CD8-positive, alpha-beta memory T cell (primary cell): ENCODE data around the gene HNRNPA3. TPM values are rescaled to one million over a fixed set of nuclear protein-coding genes. Genes with fewer than 3 reads are reported as not detected.
"Not testable (repeated sequence)": the region's sequence is repeated elsewhere in the genome, so short reads cannot be mapped to it uniquely, and the experiment has no call there.

Experiments used
- CTCF ChIA-PET: fragments of 350-600 bp; sonication (Branson Sonifier 250); formaldehyde crosslinking; loops from one replicate; lab custom pipeline; 2021; ENCODE audit warnings: antibody characterized with exemption; lab: Charles Lee
- POLR2A ChIA-PET: fragments of 350-600 bp; sonication (Branson Sonifier 250); formaldehyde crosslinking; loops from one replicate; lab custom pipeline; 2021; ENCODE audit warnings: antibody characterized with exemption; lab: Charles Lee
- DNase-seq, 5 donors: peaks; one replicate each; pipeline versions ENCODE4 v3.0.0 to v3.0.0-alpha.2; 2020 to 2022; ENCODE audit warnings: mixed read lengths in 1 of 5
- H3K27ac ChIP-seq: one replicate; pipeline ENCODE4 v1.7.0; 2013; ENCODE audit warnings: low read depth, mild to moderate bottlenecking, low read length, moderate library complexity
- H3K27me3 ChIP-seq: 2 replicates; pipeline ENCODE4 v1.7.0; 2013; ENCODE audit warnings: low read length, mild to moderate bottlenecking; ENCODE audit not compliant: insufficient read depth, poor library complexity, severe bottlenecking
- H3K36me3 ChIP-seq: 2 replicates; pipeline ENCODE4 v1.7.0; 2013; ENCODE audit warnings: mild to moderate bottlenecking, low read length, moderate library complexity; ENCODE audit not compliant: insufficient read depth
- H3K4me1 ChIP-seq: 2 replicates; pipeline ENCODE4 v1.7.0; 2013; ENCODE audit warnings: mild to moderate bottlenecking, low read length, moderate library complexity; ENCODE audit not compliant: insufficient read depth
- H3K4me3 ChIP-seq: 2 replicates; pipeline ENCODE4 v1.7.0; 2013; ENCODE audit warnings: mild to moderate bottlenecking, low read length
- H3K9me3 ChIP-seq: 2 replicates; pipeline ENCODE4 v1.7.0; 2013; ENCODE audit warnings: mild to moderate bottlenecking, low read length
- H3K27ac Mint-ChIP-seq, 8 donors: one replicate each; pipeline ENCODE4 v1.8.0; 2020 to 2021; ENCODE audit warnings: mixed read lengths in 8 of 8, mild to moderate bottlenecking in 6 of 8, inconsistent platforms in 3 of 8, moderate library complexity in 3 of 8
- H3K27me3 Mint-ChIP-seq, 2 donors: one replicate each; pipeline ENCODE4 v1.8.0; 2020 to 2021; ENCODE audit warnings: mixed read lengths in 2 of 2, mild to moderate bottlenecking in 1 of 2, moderate library complexity in 1 of 2
- H3K36me3 Mint-ChIP-seq, 3 donors: one replicate each; pipeline ENCODE4 v1.8.0; 2020 to 2021; ENCODE audit warnings: mixed read lengths in 3 of 3, inconsistent platforms in 1 of 3, mild to moderate bottlenecking in 1 of 3
- H3K4me1 Mint-ChIP-seq, 3 donors: one replicate each; pipeline ENCODE4 v1.8.0; 2020 to 2021; ENCODE audit warnings: mixed read lengths in 3 of 3, inconsistent platforms in 1 of 3, mild to moderate bottlenecking in 1 of 3
- H3K4me3 Mint-ChIP-seq, 7 donors: one replicate each; pipeline ENCODE4 v1.8.0; 2020 to 2021; ENCODE audit warnings: mixed read lengths in 7 of 7, mild to moderate bottlenecking in 6 of 7, moderate library complexity in 4 of 7, inconsistent platforms in 2 of 7
- H3K9me3 Mint-ChIP-seq, 5 donors: one replicate each; pipeline ENCODE4 v1.8.0; 2020 to 2022; ENCODE audit warnings: mixed read lengths in 5 of 5, mild to moderate bottlenecking in 3 of 5, moderate library complexity in 2 of 5, inconsistent platforms in 1 of 5
- polyA plus RNA-seq: library from polyadenylated mRNA; unstranded; fragments of 300-500 nt; fragmentation: Illumina TruSeq; gene quantifications from one replicate; pipeline ENCODE4 v1.2.3, GENCODE V29; 2021
- total RNA-seq, 2 experiments: library from RNA; stranded (reverse); gene quantifications; one replicate each; pipeline ENCODE4 v1.2.3, GENCODE V29; 2021

HNRNPA3 gene
- total and polyA plus RNA-seq, 3 experiments from 2014 or later: 58.3 to 216 (median 203) TPM

- Histone ChIP-seq H3K4me3 (peak overlapping the region; percentile 85), H3K4me1 (peaks cover 41% of the 10 kb centered on the region), H3K9me3 (no peaks in the 10 kb centered on the region), H3K27me3 (no peaks in the 10 kb centered on the region), H3K27ac (peak overlapping the region; percentile 99), H3K36me3 (no peaks in the 10 kb centered on the region)
- peaks cover 0 to 28% (median 0%) of the 10 kb centered on the region in 3 donors for H3K36me3 Mint-ChIP-seq
- no peaks in the 10 kb centered on the region for H3K9me3 Mint-ChIP-seq
- no peak for DNase-seq
- peak overlapping the region; percentile 89 to 99 (median 95) for H3K4me3 Mint-ChIP-seq
- POLR2A ChIA-PET: interaction anchor here (0.7 to 5.2 kb wide), 19 partner anchors 10 to 129 kb away, joined by 3 to 145 read pairs (median 7); partner anchors contain the start of genes AGPS and HNRNPA3
- peak overlapping the region in 4 of 8 donors; percentile 99 to 100 (median 100) for H3K27ac Mint-ChIP-seq
- H3K27me3 Mint-ChIP-seq: peaks cover 0 to 1% of the 10 kb centered on the region in 2 donors
- peaks cover 44 to 58% (median 50%) of the 10 kb centered on the region in 3 donors for H3K4me1 Mint-ChIP-seq
- CTCF ChIA-PET: interaction anchor here (0.8 to 6.1 kb wide), 38 partner anchors 8 to 152 kb away, joined by 3 to 113 read pairs (median 11); partner anchors contain the start of genes AGPS and HNRNPA3
Measured at GRCh38 chr2:177264209-177264692, 51.7 kb downstream of the HNRNPA3 start.

GRCh38 chr2:177264693-177265587 lies 52.3 kb downstream of the HNRNPA3 start, which contains the start of gene NFE2L2:
NFE2L2 (minus strand) TSS chr2:177264727; CDS start chr2:177264576, 151 bp downstream.
- POLR2A ChIA-PET: interaction anchor here (0.7 to 5.2 kb wide), 17 partner anchors 9 to 128 kb away, joined by 3 to 145 read pairs (median 5); partner anchors contain the start of genes AGPS and HNRNPA3
- Mint-ChIP-seq H3K27ac (peak within 1 kb of the TSS; percentile 99 to 100 (median 99)), H3K9me3 (no peaks in the 10 kb centered on the region), H3K4me3 (peak within 1 kb of the TSS; percentile 89 to 99 (median 95)), H3K27me3 (peaks cover 0 to 1% of the 10 kb centered on the region in 2 donors), H3K36me3 (peaks cover 0 to 27% (median 0%) of the 10 kb centered on the region in 3 donors), H3K4me1 (peaks cover 39 to 52% (median 44%) of the 10 kb centered on the region in 3 donors)
- CTCF ChIA-PET: interaction anchor here (0.8 to 6.1 kb wide), 30 partner anchors 9 to 151 kb away, joined by 3 to 113 read pairs (median 16); partner anchors contain the start of gene HNRNPA3
- no peaks in the 10 kb centered on the region for H3K27me3 ChIP-seq
- peak; percentile 90 to 98 (median 95) for DNase-seq
- H3K36me3 ChIP-seq: no peaks in the 10 kb centered on the region
- peak within 1 kb of the TSS; percentile 99 for H3K27ac ChIP-seq
- H3K9me3 ChIP-seq: no peaks in the 10 kb centered on the region
- H3K4me3 ChIP-seq: peak within 1 kb of the TSS; percentile 85
- H3K4me1 ChIP-seq: peaks cover 38% of the 10 kb centered on the region

- H3K4me1 Mint-ChIP-seq: peaks cover 31 to 40% (median 32%) of the 10 kb centered on the region in 3 donors
- Histone ChIP-seq H3K9me3 (no peaks in the 10 kb centered on the region), H3K27me3 (no peaks in the 10 kb centered on the region), H3K4me1 (peaks cover 26% of the 10 kb centered on the region), H3K36me3 (no peaks in the 10 kb centered on the region), H3K27ac (peak overlapping the region; percentile 99), H3K4me3 (peak overlapping the region; percentile 84)
- peak in 2 of 5 donors; percentile 25 to 36 for DNase-seq
- peaks cover 0 to 21% (median 0%) of the 10 kb centered on the region in 3 donors for H3K36me3 Mint-ChIP-seq
- H3K9me3 Mint-ChIP-seq: no peaks in the 10 kb centered on the region
- ChIA-PET CTCF (interaction anchor here (0.7 to 6.1 kb wide), 14 partner anchors 8 to 150 kb away, joined by 3 to 113 read pairs (median 22); partner anchors contain the start of gene HNRNPA3), POLR2A (interaction anchor here (1.1 to 5.2 kb wide), 8 partner anchors 14 to 127 kb away, joined by 3 to 145 read pairs (median 14); partner anchors contain the start of genes AGPS and HNRNPA3)
- peak overlapping the region; percentile 89 to 99 (median 95) for H3K4me3 Mint-ChIP-seq
- peaks cover 0 to 1% of the 10 kb centered on the region in 2 donors for H3K27me3 Mint-ChIP-seq
- peak overlapping the region; percentile 98 to 100 (median 99) for H3K27ac Mint-ChIP-seq
Measured at GRCh38 chr2:177265824-177266817, 53.5 kb downstream of the HNRNPA3 start.

- CTCF ChIA-PET: interaction anchor here (2.6 to 6.1 kb wide), 2 partner anchors 14 to 26 kb away, joined by 11 to 51 read pairs; no protein-coding TSS in a partner anchor
- H3K4me3 ChIP-seq, H3K36me3 ChIP-seq, H3K27me3 ChIP-seq, H3K9me3 Mint-ChIP-seq, H3K27ac ChIP-seq, H3K27me3 Mint-ChIP-seq, POLR2A ChIA-PET, DNase-seq, H3K9me3 ChIP-seq: not testable (repeated sequence)
- H3K4me1 Mint-ChIP-seq: peaks cover 22 to 32% (median 23%) of the 10 kb centered on the region in 3 donors
- peaks cover 0 to 18% (median 0%) of the 10 kb centered on the region in 3 donors for H3K36me3 Mint-ChIP-seq
- peaks cover 18% of the 10 kb centered on the region for H3K4me1 ChIP-seq
- peak overlapping the region in 6 of 8 donors; percentile 25 to 100 (median 99) for H3K27ac Mint-ChIP-seq
- H3K4me3 Mint-ChIP-seq: peak overlapping the region in 1 of 7 donors; percentile 92
Measured at GRCh38 chr2:177266955-177267354, 54.4 kb downstream of the HNRNPA3 start.

GRCh38 chr2:177268187-177268871 lies 55.7 kb downstream of the HNRNPA3 start:
- H3K27ac ChIP-seq: no peak overlapping the region
- Mint-ChIP-seq H3K27ac (peak overlapping the region in 2 of 8 donors; percentile 32 to 61), H3K4me3 (no peak overlapping the region), H3K36me3 (peaks cover 0 to 9% (median 0%) of the 10 kb centered on the region in 3 donors), H3K4me1 (peaks cover 14 to 22% (median 21%) of the 10 kb centered on the region in 3 donors), H3K9me3 (no peaks in the 10 kb centered on the region), H3K27me3 (peaks cover 0 to 1% of the 10 kb centered on the region in 2 donors)
- CTCF ChIA-PET: interaction anchor here (1.0 to 6.1 kb wide), 3 partner anchors 13 to 119 kb away, joined by 3 to 51 read pairs (median 4); no protein-coding TSS in a partner anchor
- H3K4me1 ChIP-seq: peaks cover 14% of the 10 kb centered on the region
- H3K9me3 ChIP-seq: no peaks in the 10 kb centered on the region
- H3K36me3 ChIP-seq: no peaks in the 10 kb centered on the region
- no peak overlapping the region for H3K4me3 ChIP-seq
- DNase-seq: no peak
- POLR2A ChIA-PET: no interaction called here
- no peaks in the 10 kb centered on the region for H3K27me3 ChIP-seq

- no peak overlapping the region for H3K4me3 ChIP-seq
- Mint-ChIP-seq H3K9me3 (no peaks in the 10 kb centered on the region), H3K27ac (no peak overlapping the region), H3K4me1 (peaks cover 14 to 22% (median 20%) of the 10 kb centered on the region in 3 donors), H3K27me3 (peaks cover 0 to 1% of the 10 kb centered on the region in 2 donors), H3K36me3 (peaks cover 0 to 7% (median 0%) of the 10 kb centered on the region in 3 donors), H3K4me3 (no peak overlapping the region)
- H3K36me3 ChIP-seq: no peaks in the 10 kb centered on the region
- H3K27ac ChIP-seq: no peak overlapping the region
- CTCF ChIA-PET: interaction anchor here (1.1 kb wide), 1 partner anchor 120 kb away, joined by 3 read pairs; no protein-coding TSS in a partner anchor
- H3K4me1 ChIP-seq: peaks cover 14% of the 10 kb centered on the region
- H3K27me3 ChIP-seq: no peaks in the 10 kb centered on the region
- POLR2A ChIA-PET: no interaction called here
- no peaks in the 10 kb centered on the region for H3K9me3 ChIP-seq
- DNase-seq: no peak
Measured at GRCh38 chr2:177268901-177269300, 56.3 kb downstream of the HNRNPA3 start.
